IMR-90 (cell line): Measurements from ENCODE around the gene PPIC. TPM values are rescaled to one million over a fixed set of nuclear protein-coding genes. Genes with fewer than 3 reads are reported as not detected.

Experiments used
- ATAC-seq: fragments of 200-7000 bp; cut with Tn5 transposase; 2 replicates; pipeline ENCODE4 v1.9.1; 2020; ENCODE audit warnings: low read depth, mild to moderate bottlenecking, moderate library complexity
- BruUV-seq: library from RNA; stranded (reverse); fragments of 400-500 nt; replicated peaks from 2 replicates; lab custom pipeline; 2021; lab: Mats Ljungman, UMichigan
- CTCF ChIA-PET: fragments of 300-600 bp; formaldehyde crosslinking; extraction: SDS; loops from one replicate; lab custom pipeline; 2021; ENCODE audit warnings: antibody characterized with exemption; lab: Yijun Ruan, JAX
- POLR2A ChIA-PET: fragments of 300-600 bp; sonication (Branson Sonifier 250); formaldehyde crosslinking; loops from one replicate; lab custom pipeline; 2022; ENCODE audit warnings: antibody characterized with exemption; ENCODE audit not compliant: unreplicated experiment; lab: Charles Lee
- DNase-seq: peaks from one replicate; pipeline ENCODE4 v3.0.0; 2013
- H2AFZ ChIP-seq: replicated peaks from 2 replicates; pipeline ENCODE3; 2013; ENCODE audit warnings: low read length, mild to moderate bottlenecking; ENCODE audit not compliant: poor library complexity
- H2AK5ac ChIP-seq: 2 replicates; pipeline ENCODE4 v1.6.1; 2013; ENCODE audit warnings: low read depth, low read length, inconsistent platforms
- H2AK9ac ChIP-seq: replicated peaks from 2 replicates; pipeline ENCODE3; 2013; ENCODE audit warnings: mild to moderate bottlenecking, low read depth, low read length, moderate library complexity; ENCODE audit not compliant: poor library complexity
- H2BK120ac ChIP-seq: 2 replicates; pipeline ENCODE4 v1.6.1; 2013; ENCODE audit warnings: low read depth, low read length, inconsistent platforms
- H2BK15ac ChIP-seq: 3 replicates; pipeline ENCODE4 v1.6.1; 2013; ENCODE audit warnings: low read depth, low read length, inconsistent platforms
- H2BK20ac ChIP-seq: 2 replicates; pipeline ENCODE4 v1.6.1; 2013; ENCODE audit warnings: low read depth, mild to moderate bottlenecking, inconsistent platforms, low read length, moderate library complexity
- H2BK5ac ChIP-seq: 2 replicates; pipeline ENCODE4 v1.6.1; 2013; ENCODE audit warnings: mild to moderate bottlenecking, low read depth, low read length, inconsistent platforms; ENCODE audit not compliant: poor library complexity, severe bottlenecking
- H3K14ac ChIP-seq: replicated peaks from 2 replicates; pipeline ENCODE4 v1.6.1; 2013; ENCODE audit warnings: low read depth, low read length, inconsistent platforms
- H3K18ac ChIP-seq: 2 replicates; pipeline ENCODE4 v1.6.1; 2013; ENCODE audit warnings: low read depth, low read length, control low read depth
- H3K23ac ChIP-seq: 2 replicates; pipeline ENCODE4 v1.6.1; 2013; ENCODE audit warnings: low read depth, low read length, inconsistent platforms
- H3K27ac ChIP-seq: 2 replicates; pipeline ENCODE4 v1.5.1; 2013; ENCODE audit warnings: mild to moderate bottlenecking, control low read depth, low read length; ENCODE audit not compliant: insufficient read depth
- H3K27me3 ChIP-seq: 2 replicates; pipeline ENCODE4 v1.6.1; 2013; ENCODE audit warnings: low read length; ENCODE audit not compliant: control insufficient read depth, insufficient read depth
- H3K36me3 ChIP-seq: 2 replicates; pipeline ENCODE4 v1.6.1; 2013; ENCODE audit warnings: low read length, mixed read lengths; ENCODE audit not compliant: control insufficient read depth, insufficient read depth
- H3K4ac ChIP-seq: 2 replicates; pipeline ENCODE4 v1.6.1; 2013; ENCODE audit warnings: low read depth, low read length, inconsistent platforms
- H3K4me1 ChIP-seq: 2 replicates; pipeline ENCODE4 v1.6.1; 2013; ENCODE audit warnings: low read length, mixed read lengths; ENCODE audit not compliant: control insufficient read depth, insufficient read depth
- H3K4me2 ChIP-seq: 2 replicates; pipeline ENCODE4 v1.6.1; 2013; ENCODE audit warnings: low read depth, mild to moderate bottlenecking, control low read depth, low read length, moderate library complexity
- H3K4me3 ChIP-seq: 2 replicates; pipeline ENCODE4 v1.5.1; 2013; ENCODE audit warnings: low read depth, mild to moderate bottlenecking, control low read depth, low read length, moderate library complexity; ENCODE audit not compliant: insufficient read depth
- H3K56ac ChIP-seq: 2 replicates; pipeline ENCODE4 v1.6.1; 2013; ENCODE audit warnings: low read length, inconsistent platforms; ENCODE audit not compliant: insufficient read depth; ENCODE audit errors: extremely low read depth
- H3K79me1 ChIP-seq, 2 experiments: 2 replicates each; pipeline ENCODE4 v1.6.1; 2013; ENCODE audit warnings: low read length in 2 of 2, inconsistent platforms in 1 of 2, low read depth in 1 of 2
- H3K9ac ChIP-seq: 2 replicates; pipeline ENCODE4 v1.6.1; 2013; ENCODE audit warnings: low read depth, low read length, control low read depth
- H3K9me1 ChIP-seq: 2 replicates; pipeline ENCODE4 v1.6.1; 2013; ENCODE audit warnings: low read length, inconsistent platforms; ENCODE audit not compliant: insufficient read depth
- H3K9me3 ChIP-seq: 2 replicates; pipeline ENCODE4 v1.6.1; 2013; ENCODE audit warnings: low read length; ENCODE audit not compliant: control insufficient read depth, insufficient read depth
- H4K20me1 ChIP-seq: 2 replicates; pipeline ENCODE4 v1.6.1; 2013; ENCODE audit warnings: low read length, inconsistent platforms; ENCODE audit not compliant: insufficient read depth
- H4K5ac ChIP-seq: 2 replicates; pipeline ENCODE4 v1.6.1; 2013; ENCODE audit warnings: mild to moderate bottlenecking, low read depth, low read length, control low read depth
- H4K8ac ChIP-seq, 2 experiments: 2 replicates each; pipeline ENCODE4 v1.6.1; 2013; ENCODE audit warnings: low read depth in 2 of 2, low read length in 2 of 2, control low read depth in 1 of 2, inconsistent platforms in 1 of 2
- H4K91ac ChIP-seq: 2 replicates; pipeline ENCODE4 v1.6.1; 2013; ENCODE audit warnings: low read depth, low read length, inconsistent platforms; ENCODE audit not compliant: insufficient read depth
- BHLHE40 ChIP-seq: fragments of 150-350 bp; IDR thresholded peaks from 2 replicates; pipeline ENCODE4 v1.6.1; 2016; ENCODE audit warnings: mild to moderate bottlenecking, low read depth, low read length
- CHD1 ChIP-seq: IDR thresholded peaks from 2 replicates; pipeline ENCODE4 v1.6.1; 2012; ENCODE audit warnings: low read depth, low read length, improper control_type of control experiment
- FOS ChIP-seq: fragments of 150-350 bp; IDR thresholded peaks from 2 replicates; pipeline ENCODE4 v1.6.1; 2016; ENCODE audit warnings: low read depth, low read length
- MAFK ChIP-seq: IDR thresholded peaks from 2 replicates; pipeline ENCODE4 v1.6.1; 2012; ENCODE audit warnings: low read depth, low read length, improper control_type of control experiment
- MAZ ChIP-seq: IDR thresholded peaks from 2 replicates; pipeline ENCODE4 v1.6.1; 2012; ENCODE audit warnings: low read depth, mild to moderate bottlenecking, low read length, improper control_type of control experiment, moderate library complexity, borderline replicate concordance
- MXI1 ChIP-seq: IDR thresholded peaks from 2 replicates; pipeline ENCODE4 v1.6.1; 2012; ENCODE audit warnings: low read depth, mild to moderate bottlenecking, low read length, moderate library complexity, borderline replicate concordance
- NFE2L2 ChIP-seq: fragments of 150-350 bp; IDR thresholded peaks from 2 replicates; pipeline ENCODE4 v1.6.1; 2016; ENCODE audit warnings: low read depth, mild to moderate bottlenecking, low read length
- RAD21 ChIP-seq: IDR thresholded peaks from 2 replicates; pipeline ENCODE4 v1.6.1; 2012; ENCODE audit warnings: low read length, improper control_type of control experiment
- WGBS, 2 experiments: methylation state at CpG; one replicate each; pipeline versions ENCODE4 v1.1.5 to v1.1.7; 2013; ENCODE audit warnings: missing lambda C conversion rate in 2 of 2; ENCODE audit not compliant: insufficient read length in 1 of 2; ENCODE audit errors: extremely low coverage in 2 of 2; 5-methylcytosine and 5-hydroxymethylcytosine counted together
- dilution Hi-C: fragments of 300-500 bp; cut with HindIII; formaldehyde crosslinking; loops from one replicate; pipeline ENCODE4 v1.14.3; 2018; ENCODE audit warnings: low sequenced_read_pairs; ENCODE audit not compliant: unreplicated experiment
- in situ Hi-C: fragments of 300-500 bp; cut with MboI; formaldehyde crosslinking; loops from 3 replicates; pipeline ENCODE4 v1.14.3; 2019; ENCODE audit warnings: low sequenced_read_pairs, inconsistent platforms, mixed read lengths
- intact Hi-C: fragments of 100-400 bp; cut with micrococcal nuclease; formaldehyde crosslinking; loops from 2 replicates; pipeline ENCODE4 v1.10.0; 2022
- polyA plus RNA-seq, 3 experiments: library from polyadenylated mRNA; depleted of rRNA; stranded (reverse); fragments of >200 nt; gene quantifications; 2 replicates each; pipeline ENCODE4 v1.2.3, GENCODE V29; 2012; ENCODE audit warnings: low replicate concordance in 1 of 3
- total RNA-seq: library from RNA; depleted of rRNA; stranded (reverse); fragments of >200 nt; gene quantifications from 2 replicates; pipeline ENCODE4 v1.2.3, GENCODE V29; 2012
- TF ChIP-seq, protein P1 (sequence below): fragments of 150-350 bp; IDR thresholded peaks from 2 replicates; pipeline ENCODE4 v1.6.1; 2017; ENCODE audit warnings: mild to moderate bottlenecking, antibody characterized with exemption, low read length, low read depth
- TF ChIP-seq, protein P2 (sequence below): conservative IDR thresholded peaks from 2 replicates; pipeline ENCODE4 v1.5.1; 2012; ENCODE audit warnings: mild to moderate bottlenecking, low read depth, low read length, improper control_type of control experiment
- TF ChIP-seq, protein P3 (sequence below): fragments of 150-350 bp; IDR thresholded peaks from 2 replicates; pipeline ENCODE4 v1.6.1; 2016; ENCODE audit warnings: low read depth, mild to moderate bottlenecking, low read length, moderate library complexity, borderline replicate concordance

Gene PPIC
- total and polyA plus RNA-seq, 2 of the 4 experiments (the other 2 are of a cell fraction): 20.6 to 45.6 TPM

DNA sequence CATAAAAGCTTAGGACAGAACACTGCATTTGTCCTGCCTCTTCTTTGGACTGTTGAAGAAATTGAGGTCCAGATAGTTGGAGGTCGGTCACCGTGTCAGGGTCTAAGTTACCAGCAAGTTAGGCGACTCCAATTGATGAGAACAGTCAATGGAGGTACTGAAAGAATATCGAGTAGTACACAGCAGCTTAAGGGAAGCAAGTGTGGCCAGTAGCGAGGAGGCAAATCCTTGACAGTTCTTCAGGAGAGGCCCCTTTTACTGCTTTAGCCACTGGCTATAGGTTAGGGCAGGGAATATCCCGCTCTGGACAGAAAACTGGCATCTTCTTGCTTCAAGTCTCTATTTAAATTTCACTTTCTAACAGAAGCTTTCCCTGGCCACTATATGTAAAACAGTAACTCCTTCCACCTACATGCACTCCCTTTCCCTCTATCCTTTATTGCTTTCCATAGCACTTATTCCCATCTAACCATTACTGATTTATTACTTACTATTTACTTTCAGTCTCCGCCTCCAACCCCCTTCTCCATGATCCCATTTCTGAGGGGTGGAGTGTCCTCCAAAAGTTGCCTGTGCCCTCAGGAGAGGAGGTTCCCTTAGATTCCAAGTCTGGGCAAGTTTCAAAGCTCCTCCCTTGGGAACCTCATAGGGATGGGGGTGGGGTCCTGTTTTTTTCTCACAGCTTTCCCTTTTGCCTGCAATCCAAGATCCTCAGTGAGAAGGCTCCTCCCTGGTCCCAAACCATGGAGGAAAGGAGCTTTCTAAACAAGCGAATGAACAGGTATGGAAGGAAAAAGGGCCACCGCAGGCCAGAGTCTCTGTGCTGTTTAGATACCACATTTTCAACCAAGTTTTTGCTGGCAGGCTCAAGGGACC, 48.4 kb upstream of the PPIC start:
- Histone ChIP-seq H3K4ac (no peak overlapping the region), H2BK5ac (no peak overlapping the region), H3K18ac (no peak overlapping the region), H4K20me1 (no peaks in the 10 kb centered on the region), H2AFZ (no peak overlapping the region), H3K36me3 (no peaks in the 10 kb centered on the region), H2BK20ac (no peak overlapping the region), H4K8ac (no peak overlapping the region), H3K9me1 (no peaks in the 10 kb centered on the region), H2BK15ac (no peak overlapping the region), H4K5ac (no peak overlapping the region), H2AK9ac (no peak overlapping the region), H3K4me3 (no peak overlapping the region), H2BK120ac (no peak overlapping the region), H3K4me2 (no peak overlapping the region), H3K56ac (no peak overlapping the region), H3K14ac (no peak overlapping the region), H3K9ac (no peak overlapping the region), H3K27me3 (peaks cover 45% of the 10 kb centered on the region), H3K4me1 (no peaks in the 10 kb centered on the region), H4K91ac (no peak overlapping the region), H3K23ac (no peak overlapping the region), H3K79me1 (no peaks in the 10 kb centered on the region), H2AK5ac (no peak overlapping the region), H3K27ac (no peak overlapping the region), H3K9me3 (peaks cover 2% of the 10 kb centered on the region; the same call in 1 of the 2 replicates)
- BruUV-seq: no TSS peak
- ATAC-seq (no peak), DNase-seq (no peak)
- POLR2A ChIA-PET: no interaction called here
- TF ChIP-seq, protein P1, sequence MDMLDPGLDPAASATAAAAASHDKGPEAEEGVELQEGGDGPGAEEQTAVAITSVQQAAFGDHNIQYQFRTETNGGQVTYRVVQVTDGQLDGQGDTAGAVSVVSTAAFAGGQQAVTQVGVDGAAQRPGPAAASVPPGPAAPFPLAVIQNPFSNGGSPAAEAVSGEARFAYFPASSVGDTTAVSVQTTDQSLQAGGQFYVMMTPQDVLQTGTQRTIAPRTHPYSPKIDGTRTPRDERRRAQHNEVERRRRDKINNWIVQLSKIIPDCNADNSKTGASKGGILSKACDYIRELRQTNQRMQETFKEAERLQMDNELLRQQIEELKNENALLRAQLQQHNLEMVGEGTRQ: no peak
- TF ChIP-seq, protein P2, sequence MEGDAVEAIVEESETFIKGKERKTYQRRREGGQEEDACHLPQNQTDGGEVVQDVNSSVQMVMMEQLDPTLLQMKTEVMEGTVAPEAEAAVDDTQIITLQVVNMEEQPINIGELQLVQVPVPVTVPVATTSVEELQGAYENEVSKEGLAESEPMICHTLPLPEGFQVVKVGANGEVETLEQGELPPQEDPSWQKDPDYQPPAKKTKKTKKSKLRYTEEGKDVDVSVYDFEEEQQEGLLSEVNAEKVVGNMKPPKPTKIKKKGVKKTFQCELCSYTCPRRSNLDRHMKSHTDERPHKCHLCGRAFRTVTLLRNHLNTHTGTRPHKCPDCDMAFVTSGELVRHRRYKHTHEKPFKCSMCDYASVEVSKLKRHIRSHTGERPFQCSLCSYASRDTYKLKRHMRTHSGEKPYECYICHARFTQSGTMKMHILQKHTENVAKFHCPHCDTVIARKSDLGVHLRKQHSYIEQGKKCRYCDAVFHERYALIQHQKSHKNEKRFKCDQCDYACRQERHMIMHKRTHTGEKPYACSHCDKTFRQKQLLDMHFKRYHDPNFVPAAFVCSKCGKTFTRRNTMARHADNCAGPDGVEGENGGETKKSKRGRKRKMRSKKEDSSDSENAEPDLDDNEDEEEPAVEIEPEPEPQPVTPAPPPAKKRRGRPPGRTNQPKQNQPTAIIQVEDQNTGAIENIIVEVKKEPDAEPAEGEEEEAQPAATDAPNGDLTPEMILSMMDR: no peak
- no peak for TF ChIP-seq FOS
- no peak for TF ChIP-seq RAD21
- no peak for TF ChIP-seq MAFK
- TF ChIP-seq BHLHE40: no peak
- no peak for TF ChIP-seq CHD1
- no peak for TF ChIP-seq MXI1
- TF ChIP-seq MAZ: no peak
- TF ChIP-seq, protein P3, sequence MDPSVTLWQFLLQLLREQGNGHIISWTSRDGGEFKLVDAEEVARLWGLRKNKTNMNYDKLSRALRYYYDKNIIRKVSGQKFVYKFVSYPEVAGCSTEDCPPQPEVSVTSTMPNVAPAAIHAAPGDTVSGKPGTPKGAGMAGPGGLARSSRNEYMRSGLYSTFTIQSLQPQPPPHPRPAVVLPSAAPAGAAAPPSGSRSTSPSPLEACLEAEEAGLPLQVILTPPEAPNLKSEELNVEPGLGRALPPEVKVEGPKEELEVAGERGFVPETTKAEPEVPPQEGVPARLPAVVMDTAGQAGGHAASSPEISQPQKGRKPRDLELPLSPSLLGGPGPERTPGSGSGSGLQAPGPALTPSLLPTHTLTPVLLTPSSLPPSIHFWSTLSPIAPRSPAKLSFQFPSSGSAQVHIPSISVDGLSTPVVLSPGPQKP: no peak
- TF ChIP-seq NFE2L2: no peak
- no CpG with 5 or more reads among the region's 9 CpGs for WGBS, 2 experiments
- dilution Hi-C loops: no loop called here
- intact Hi-C loops: no loop called here
- in situ Hi-C loops: no loop called here
- CTCF ChIA-PET: interaction anchor here (0.8 kb wide), 1 partner anchor 9 kb away, joined by 4 read pairs; no protein-coding TSS in a partner anchor
